DMS 273 (cell line): ENCODE results near the gene SLAMF1.

Source experiments
- DNase-seq: peaks from one replicate; lab custom pipeline; 2025; ENCODE audit not compliant: unreplicated experiment; lab: John Stamatoyannopoulos, UW

SLAMF1 gene, protein sequence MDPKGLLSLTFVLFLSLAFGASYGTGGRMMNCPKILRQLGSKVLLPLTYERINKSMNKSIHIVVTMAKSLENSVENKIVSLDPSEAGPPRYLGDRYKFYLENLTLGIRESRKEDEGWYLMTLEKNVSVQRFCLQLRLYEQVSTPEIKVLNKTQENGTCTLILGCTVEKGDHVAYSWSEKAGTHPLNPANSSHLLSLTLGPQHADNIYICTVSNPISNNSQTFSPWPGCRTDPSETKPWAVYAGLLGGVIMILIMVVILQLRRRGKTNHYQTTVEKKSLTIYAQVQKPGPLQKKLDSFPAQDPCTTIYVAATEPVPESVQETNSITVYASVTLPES

GRCh38 chr1:160646711-160647328, at the start of gene SLAMF1:
Gene SLAMF1, minus strand, starts transcription at chr1:160647044. Its CDS starts 99 bp downstream, at chr1:160646945.
- no peak for DNase-seq

GRCh38 chr1:160692390-160692789, 45.5 kb upstream of the SLAMF1 start:
- DNase-seq = peak; percentile 18

DNA sequence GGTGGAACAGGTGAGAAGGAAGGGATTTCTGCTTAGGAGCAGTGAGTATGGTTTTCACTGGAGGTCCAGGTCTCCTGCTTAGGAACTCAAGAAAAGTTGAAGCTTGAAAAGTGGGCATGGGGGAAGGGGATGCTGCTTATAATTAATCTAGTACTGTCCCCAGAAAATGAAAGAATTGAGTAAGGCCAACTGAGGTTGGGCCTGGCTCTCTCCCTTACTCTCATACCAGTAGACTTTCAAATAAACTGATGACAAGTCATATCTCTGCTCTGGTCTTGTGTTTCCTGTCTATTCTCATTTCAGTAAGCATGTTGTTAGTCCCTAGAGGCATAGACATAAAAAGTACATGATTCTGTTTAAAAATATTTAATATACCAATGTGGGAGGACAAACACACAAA, 38.4 kb upstream of the SLAMF1 start:
- no peak for DNase-seq

DNA sequence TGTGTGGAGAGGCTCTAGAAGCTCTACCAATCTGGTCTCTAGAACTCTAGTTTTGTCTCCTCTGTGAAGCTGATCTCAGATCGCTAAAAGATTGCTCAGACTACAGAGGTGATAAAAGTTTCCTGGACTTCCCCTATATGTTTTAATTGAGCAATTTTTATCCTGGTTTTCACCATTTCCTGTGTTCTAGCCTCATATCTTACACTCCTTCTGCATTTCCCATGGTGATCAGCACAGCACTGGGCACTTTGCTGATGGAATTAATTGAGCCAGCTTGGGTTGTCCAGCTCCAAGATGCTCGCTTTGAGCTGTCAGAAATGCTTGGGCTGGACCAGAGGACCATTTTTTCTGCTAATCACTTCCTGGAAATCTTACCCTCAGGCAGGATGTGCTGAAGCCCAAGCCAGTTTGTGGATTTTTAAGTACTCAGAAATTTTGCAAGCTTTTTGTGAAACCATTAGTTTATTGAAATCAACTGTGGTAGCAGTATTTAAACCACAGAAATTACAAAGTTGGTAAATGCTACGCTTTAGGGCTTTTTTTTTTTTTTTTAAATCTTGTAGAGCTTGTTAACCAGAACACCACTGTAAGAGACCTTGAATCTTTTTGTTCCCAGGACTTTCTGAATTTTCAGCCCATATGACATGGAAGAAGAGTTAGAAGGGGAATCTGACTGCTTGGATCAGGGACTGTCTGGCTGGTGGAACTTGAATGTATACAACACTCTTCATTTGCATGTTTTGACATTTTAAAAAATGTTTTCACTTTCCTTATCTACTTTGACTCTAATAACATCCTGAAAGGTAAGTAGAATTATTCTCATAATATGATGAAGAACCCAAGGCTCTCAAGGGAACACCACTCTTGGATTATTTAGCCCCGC, 36.4 kb upstream of the SLAMF1 start:
- no peak for DNase-seq

DNA sequence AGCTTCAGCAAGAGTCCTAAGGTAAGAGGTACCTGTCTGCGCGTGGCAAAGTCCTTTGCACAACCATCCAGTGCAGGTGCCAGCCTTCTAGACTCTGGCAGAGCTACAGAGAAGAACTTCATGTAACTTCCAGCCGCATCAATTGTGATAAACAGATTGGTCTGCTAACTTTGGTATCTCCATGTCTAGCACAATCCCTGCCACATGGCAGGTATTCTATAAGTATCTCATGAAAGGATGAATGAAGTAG, 35.0 kb upstream of the SLAMF1 start:
- DNase-seq = no peak

- peak; percentile 75 for DNase-seq
Observed at GRCh38 chr1:160681066-160681890, 34.4 kb upstream of the SLAMF1 start.

DNA sequence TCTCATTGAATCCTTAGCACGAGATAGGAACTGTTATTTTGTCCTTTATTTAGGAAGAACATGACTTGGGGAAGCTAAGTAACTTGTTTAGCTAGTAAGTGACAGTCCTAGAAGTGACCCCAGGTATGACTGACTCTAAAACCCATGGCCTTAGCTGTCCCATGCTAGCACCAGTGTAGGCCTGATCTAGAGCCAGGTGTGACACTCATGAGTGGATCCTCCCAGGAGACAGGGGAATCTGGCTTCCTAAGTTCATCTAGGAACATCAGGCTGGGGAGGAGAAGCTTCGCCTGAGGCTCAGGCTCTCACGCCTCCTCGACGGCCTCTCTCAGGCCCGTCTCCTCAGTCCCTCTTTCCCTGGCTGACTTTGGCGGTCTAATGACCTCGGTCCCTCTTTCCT, 33.6 kb upstream of the SLAMF1 start:
- no peak for DNase-seq

- no peak for DNase-seq
Observed at GRCh38 chr1:160679893-160680292, 33.0 kb upstream of the SLAMF1 start.

GRCh38 chr1:160676869-160677597, 30.2 kb upstream of the SLAMF1 start:
- DNase-seq = no peak

GRCh38 chr1:160675641-160676410, 29.0 kb upstream of the SLAMF1 start:
- peak; percentile 65 for DNase-seq

DNA sequence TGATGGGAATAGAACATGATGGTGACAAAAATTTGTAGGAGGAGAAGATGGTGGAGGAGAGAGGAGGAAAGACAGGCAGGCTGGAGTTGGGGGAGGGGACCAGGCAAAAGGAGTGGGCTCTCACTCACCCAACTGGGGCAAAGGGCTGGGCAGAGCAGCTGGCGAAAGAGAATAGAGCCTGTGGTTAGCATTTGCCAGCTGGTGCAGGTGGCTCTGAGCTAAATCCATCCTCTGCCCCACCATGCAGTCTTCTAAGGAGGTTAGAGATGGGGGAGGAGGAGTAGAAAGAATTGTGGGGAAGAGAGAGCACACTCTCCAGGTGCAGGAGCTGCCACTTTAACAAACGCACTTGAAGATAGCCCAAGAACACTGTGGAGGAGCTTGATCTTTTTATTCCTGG, 27.6 kb upstream of the SLAMF1 start:
- DNase-seq = no peak

DNA sequence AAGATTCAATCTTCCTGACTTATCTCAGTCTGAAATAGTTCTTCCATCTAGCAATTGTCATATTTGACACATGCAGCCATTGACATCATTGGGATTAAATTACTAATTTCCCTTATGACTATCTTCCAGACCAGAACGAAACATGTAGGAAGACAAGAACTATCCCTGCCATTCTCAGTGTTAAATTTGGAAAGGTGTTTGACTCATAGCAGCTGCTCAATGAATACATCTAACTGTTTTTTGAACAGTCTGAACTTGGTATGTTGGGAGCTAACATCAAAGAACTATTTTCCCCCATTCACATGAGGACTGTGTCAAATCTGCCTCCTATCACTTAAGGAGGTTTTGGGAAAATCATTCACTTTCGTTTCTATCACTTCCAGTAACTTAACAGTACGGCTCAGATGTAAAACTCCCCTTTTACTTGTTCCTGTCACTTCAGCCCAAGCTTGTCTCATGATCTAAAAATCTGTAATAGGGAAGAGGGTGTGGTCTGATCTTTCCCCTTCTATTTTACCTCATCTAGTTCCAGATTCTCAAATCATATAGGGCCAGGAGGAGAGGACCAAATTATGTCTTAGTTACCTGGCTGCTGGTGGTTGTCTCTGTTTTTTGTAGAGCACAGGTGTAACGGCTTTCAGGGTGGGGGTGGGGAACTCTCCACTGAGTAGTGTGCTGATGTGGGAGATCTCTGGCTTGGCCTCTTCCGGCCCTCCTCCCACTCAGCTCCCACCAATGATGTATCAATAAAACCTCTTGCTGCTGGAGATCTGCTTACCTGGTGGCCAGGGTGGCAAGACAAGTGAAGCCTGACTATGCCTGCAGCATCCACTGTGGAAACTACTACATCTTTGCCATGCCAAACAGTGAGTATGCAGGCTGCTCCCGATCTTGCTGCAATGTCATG, 26.2 kb upstream of the SLAMF1 start:
- DNase-seq = no peak

GRCh38 chr1:160671603-160672517, 25.0 kb upstream of the SLAMF1 start:
- no peak for DNase-seq

DNA sequence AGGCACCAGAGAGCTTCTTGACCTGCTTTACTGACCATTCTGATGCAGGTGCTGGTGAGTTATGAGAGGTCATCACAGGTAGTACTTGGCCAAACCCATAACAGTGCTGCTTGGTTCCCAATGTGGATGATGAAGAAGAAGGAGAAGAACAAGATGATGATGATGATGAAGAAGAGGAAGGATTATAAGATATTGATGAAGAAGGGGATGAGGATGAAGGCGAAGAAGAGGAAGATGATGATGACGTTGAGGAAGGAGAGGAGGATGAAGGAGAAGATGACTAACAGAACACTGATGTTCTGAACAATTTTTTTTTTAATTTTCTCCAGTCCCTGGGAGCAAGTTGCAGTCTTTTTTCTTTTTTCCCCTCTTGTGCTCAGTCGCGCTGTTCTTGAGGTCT, 23.9 kb upstream of the SLAMF1 start:
- no peak for DNase-seq

- no peak for DNase-seq
Observed at GRCh38 chr1:160669802-160670201, 23.0 kb upstream of the SLAMF1 start.

- DNase-seq = no peak
Observed at GRCh38 chr1:160669276-160669675, 22.4 kb upstream of the SLAMF1 start.

GRCh38 chr1:160667896-160668295, 21.1 kb upstream of the SLAMF1 start:
- no peak for DNase-seq

DNA sequence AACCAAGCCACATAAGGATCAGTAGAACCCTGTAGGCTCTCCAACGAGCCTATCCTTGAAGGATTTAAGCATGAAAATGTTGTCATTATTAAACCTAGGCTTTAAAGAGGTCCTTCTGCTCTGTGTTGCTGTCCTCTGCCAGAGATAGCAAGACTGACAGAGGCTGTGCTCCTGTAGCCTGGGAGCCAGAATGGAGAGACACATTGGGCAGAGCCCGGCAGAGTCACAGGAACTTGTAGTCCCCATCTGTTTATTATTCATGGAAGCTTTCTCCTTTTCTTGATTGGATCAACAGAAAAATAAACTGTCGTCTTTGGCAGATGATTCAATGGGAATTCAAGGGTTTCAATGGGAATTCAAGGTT, 19.2 kb upstream of the SLAMF1 start:
- DNase-seq = no peak
